HG03354 (cell line): ENCODE measurements around the gene MED8.

Experiments used
- ATAC-seq: cut with Tn5 transposase; IDR thresholded peaks from one replicate; pipeline ENCODE4 v1.9.1; 2021; ENCODE audit warnings: mild to moderate bottlenecking; ENCODE audit not compliant: unreplicated experiment, poor library complexity, severe bottlenecking

Gene MED8

GRCh38 chr1:43363935-43364525 lies 25.6 kb downstream of the MED8 start:
- no peak for ATAC-seq

DNA sequence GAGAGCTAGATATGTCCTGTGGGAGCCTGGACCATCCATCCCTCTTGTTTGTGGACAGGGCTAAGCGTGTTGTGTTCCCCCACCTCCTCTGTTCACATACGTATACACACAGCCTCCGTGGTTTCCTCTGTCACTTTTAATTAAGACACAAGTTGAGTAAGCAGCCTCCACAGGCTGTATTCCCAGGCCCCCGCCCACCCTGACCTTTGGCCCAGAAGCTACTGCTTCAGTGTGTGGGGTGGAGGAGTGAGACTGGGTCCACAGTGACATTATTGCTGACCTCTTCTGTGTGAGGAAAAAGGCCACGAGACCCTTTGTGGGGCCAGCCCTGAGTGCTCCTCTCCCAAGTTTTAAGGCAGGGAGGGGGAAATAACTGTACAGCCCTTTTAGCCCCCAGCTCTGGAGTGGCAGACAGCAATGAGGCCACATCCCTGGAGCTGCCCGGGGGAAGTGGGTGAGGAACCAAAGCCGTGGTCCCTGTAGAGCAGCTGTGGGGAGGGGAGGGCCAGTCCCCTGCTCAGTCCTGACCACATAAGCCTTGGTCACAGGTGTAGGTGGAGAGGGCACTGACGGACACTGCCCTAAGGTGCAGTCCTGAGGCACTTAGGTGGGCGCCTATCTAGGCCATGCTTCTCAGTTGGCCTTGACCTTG lies 26.2 kb downstream of the MED8 start:
- ATAC-seq: no peak

GRCh38 chr1:43360616-43361015 lies 29.0 kb downstream of the MED8 start:
- ATAC-seq: no peak

- no peak for ATAC-seq
Measured at GRCh38 chr1:43359696-43360095, 29.9 kb downstream of the MED8 start.

GRCh38 chr1:43358746-43359693 lies 30.6 kb downstream of the MED8 start, which contains the start of gene CDC20:
Gene CDC20, plus strand, starts transcription at chr1:43358981. Its CDS starts 235 bp downstream, at chr1:43359216.
- peak; percentile 95 for ATAC-seq

- ATAC-seq: no peak
Measured at GRCh38 chr1:43358121-43358745, 31.4 kb downstream of the MED8 start.

DNA sequence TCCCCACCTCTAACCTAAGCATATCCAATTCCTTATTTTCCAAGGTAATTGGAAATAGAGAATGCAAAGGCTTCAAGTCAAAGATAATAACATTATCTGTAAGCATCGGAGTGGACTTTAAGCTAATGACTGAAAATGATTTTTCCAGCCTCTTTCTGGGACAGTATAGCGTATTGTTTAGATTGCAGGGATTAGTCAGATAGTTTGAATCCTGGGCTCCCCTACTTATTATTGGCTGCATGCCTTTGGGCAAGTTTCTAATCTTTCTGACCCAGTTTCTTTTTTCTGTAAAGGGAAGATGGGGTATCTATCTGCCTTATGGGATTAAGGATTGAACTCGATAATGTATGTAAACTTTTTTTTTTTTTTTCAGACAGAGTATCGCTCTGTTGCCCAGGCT lies 32.3 kb downstream of the MED8 start:
- no peak for ATAC-seq

GRCh38 chr1:43354936-43355335 lies 34.7 kb downstream of the MED8 start:
- ATAC-seq: no peak

- no peak for ATAC-seq
Measured at GRCh38 chr1:43354471-43354870, 35.1 kb downstream of the MED8 start.

GRCh38 chr1:43352881-43353280 lies 36.7 kb downstream of the MED8 start:
- ATAC-seq: no peak

DNA sequence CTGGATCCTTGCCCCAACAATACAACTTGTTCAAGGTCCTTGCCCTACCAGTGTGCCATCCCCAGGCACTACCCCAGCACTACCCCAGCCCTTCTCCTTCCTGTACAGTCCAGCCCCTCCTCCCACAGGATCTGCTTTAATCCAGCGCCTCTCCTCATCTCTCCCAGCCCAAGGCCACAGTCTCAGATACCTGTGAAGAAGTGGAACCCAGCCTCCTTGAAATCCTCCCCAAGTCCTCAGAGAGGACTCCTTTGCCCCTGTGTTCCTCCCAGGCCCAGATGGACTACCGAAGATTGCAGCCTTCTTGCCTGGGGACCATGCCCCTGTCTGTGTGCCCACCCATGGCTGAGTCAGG lies 37.3 kb downstream of the MED8 start:
- no peak for ATAC-seq

DNA sequence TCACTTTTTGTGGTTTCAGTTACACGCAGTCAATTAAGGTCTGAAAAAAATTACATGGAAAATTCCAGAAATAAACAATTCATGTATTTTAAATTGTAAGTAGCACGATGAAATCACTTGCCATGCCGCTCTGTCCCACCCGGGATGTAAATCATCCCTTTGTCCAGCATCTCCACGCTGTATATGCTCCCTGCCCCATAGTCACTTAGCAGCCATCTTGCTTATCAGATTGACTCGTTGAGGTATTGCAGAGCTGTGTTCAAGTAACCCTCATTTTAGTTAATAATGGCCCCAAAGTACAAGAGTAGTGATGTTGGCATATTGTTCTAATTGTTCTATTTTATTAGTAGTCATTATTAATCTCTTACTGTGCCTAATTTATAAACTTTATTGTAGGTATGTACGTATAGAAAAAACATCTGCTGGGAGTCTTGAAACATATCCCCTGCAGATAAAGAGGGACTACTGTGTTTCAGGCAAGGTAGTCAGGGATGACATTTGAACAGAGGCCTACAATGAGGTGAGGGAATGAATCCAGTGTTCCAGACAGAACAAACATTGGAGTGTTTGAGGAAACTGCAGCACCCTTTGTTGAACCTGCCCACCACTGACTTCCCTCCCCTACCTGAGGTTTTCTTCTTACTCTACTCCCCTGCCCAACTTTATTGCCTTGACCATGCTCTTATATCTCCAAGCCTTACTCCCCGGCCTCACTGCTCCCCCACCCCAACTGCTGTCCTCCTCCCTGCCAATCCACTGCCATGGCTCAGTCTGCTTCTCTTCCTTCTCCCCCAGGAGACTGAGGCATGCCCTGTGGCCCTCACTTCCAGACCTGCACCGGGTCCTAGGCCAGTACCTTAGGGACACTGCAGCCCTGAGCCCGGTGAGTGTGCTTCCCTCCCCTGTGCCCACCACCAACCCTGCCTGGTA lies 37.9 kb downstream of the MED8 start:
- no peak for ATAC-seq

DNA sequence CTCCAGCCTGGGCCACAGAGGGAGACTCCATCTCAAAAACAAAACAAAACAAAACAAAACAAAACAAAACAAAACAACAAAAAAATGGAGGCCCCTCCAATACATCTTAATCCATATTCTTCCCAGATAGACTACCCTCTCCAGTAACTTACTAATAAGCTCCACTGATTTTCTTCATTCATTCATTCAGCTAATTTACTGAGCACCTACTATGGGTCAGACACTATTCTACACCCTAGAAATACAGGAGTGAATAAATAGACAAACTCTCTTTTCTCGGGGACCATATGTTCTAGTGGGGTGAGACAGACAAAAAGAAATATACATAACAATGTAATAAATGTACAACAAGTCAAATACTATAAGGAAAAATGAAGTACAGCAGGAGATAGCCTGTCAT lies 38.6 kb downstream of the MED8 start:
- ATAC-seq: no peak

DNA sequence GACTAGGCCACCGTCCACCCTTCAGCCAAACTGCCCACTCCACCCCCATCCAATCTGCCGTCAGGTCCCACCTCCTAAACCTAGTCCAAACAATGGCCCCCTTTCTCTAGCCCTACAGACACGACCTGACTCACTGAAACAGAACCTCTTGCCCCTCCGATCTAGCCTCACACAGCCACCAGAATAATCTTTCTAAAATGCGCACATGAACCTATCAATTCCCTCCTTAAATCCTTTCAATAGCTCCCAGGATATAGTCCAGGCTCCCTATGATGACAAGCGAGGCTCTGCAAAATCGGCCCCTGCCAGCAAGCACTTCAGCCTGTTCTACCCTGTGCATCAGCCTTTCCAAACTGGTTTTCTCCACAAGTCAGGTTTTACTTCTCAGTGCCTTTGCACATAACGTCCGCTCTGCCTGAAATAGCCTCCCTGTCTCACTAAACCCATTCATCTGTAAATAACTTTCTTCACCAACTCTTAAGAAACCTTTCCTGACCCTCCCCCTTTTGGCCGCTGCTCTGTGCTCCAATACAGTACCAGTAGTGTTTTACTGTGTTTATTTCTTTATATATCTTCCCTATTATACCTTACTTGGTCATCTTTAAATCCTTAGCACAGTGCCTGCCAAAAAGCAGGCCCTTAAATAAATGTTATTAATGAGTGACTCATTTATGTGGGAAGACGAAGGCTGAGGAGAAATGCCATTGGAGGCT lies 39.9 kb downstream of the MED8 start:
- no peak for ATAC-seq

DNA sequence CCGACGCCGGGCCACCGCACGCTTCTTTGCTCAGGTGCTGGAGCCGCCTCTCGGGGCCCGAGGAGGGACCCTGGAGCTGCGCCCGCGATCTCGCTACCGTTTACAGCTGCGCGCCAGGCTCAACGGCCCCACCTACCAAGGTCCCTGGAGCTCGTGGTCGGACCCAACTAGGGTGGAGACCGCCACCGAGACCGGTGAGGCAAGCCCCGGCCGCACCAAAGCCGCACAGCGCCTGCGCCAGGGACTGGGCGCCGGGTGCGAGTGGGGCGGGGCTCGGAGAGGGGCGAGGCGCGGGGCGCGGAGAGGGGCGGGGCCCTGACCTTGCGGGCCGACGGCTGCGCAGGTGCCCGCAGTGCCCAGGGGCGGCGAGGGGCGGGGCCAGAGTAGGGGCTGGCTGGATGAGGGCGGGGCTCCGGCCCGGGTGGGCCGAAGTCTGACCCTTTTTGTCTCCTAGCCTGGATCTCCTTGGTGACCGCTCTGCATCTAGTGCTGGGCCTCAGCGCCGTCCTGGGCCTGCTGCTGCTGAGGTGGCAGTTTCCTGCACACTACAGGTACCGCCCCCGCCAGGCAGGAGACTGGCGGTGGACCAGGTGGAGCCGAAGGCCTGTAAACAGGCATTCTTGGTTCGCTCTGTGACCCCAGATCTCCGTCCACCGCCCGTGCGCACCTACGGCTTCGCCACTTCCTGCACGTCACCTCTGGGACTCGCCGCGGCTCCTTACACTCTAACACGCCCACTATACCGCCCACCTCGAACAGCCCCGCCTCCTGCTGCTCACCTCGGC lies 40.6 kb downstream of the MED8 start:
- no peak for ATAC-seq

- no peak for ATAC-seq
Measured at GRCh38 chr1:43348343-43348808, 41.2 kb downstream of the MED8 start.

GRCh38 chr1:43346636-43347035 lies 43.0 kb downstream of the MED8 start:
- ATAC-seq: no peak

GRCh38 chr1:43345120-43345519 lies 44.5 kb downstream of the MED8 start:
- no peak for ATAC-seq
